ENCODE data around the gene PPTC7.
"Not testable (repeated sequence)": the region's sequence is repeated elsewhere in the genome, so short reads cannot be mapped to it uniquely, and the experiment has no call there.

Gene PPTC7

DNA sequence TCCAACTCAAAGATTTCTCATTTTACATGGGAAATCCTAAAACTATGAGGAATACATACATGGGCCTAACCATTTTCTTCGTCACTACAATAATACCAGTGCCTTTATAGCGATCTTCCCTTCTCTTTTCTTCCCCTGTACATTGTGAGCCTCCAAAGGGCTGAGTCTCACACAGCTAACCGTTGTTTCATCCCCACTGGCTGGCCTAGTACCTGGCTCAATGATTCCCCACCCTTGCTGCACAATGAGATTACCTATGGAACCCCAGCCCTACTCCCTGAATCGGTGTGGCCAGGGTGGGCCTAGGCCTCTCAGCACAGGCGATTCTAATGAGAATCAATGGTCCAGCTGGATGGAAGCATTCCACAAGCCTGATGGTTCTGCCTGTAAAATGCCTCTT is 16.1 kb downstream of the PPTC7 start:
- H3K4me3 ChIP-seq (ENCODE audit: low read depth, low read length), result no peak overlapping the region
- DNase-seq (ENCODE audit: low read depth, low spot score), result no peak
- in situ Hi-C loops (cut with HindIII; ENCODE audit: low sequenced_read_pairs), result no loop called here
- TF ChIP-seq, protein P1, sequence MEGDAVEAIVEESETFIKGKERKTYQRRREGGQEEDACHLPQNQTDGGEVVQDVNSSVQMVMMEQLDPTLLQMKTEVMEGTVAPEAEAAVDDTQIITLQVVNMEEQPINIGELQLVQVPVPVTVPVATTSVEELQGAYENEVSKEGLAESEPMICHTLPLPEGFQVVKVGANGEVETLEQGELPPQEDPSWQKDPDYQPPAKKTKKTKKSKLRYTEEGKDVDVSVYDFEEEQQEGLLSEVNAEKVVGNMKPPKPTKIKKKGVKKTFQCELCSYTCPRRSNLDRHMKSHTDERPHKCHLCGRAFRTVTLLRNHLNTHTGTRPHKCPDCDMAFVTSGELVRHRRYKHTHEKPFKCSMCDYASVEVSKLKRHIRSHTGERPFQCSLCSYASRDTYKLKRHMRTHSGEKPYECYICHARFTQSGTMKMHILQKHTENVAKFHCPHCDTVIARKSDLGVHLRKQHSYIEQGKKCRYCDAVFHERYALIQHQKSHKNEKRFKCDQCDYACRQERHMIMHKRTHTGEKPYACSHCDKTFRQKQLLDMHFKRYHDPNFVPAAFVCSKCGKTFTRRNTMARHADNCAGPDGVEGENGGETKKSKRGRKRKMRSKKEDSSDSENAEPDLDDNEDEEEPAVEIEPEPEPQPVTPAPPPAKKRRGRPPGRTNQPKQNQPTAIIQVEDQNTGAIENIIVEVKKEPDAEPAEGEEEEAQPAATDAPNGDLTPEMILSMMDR (IDR thresholded peaks at IDR 0.05; ENCODE audit: low read depth, low read length), result no peak

DNA sequence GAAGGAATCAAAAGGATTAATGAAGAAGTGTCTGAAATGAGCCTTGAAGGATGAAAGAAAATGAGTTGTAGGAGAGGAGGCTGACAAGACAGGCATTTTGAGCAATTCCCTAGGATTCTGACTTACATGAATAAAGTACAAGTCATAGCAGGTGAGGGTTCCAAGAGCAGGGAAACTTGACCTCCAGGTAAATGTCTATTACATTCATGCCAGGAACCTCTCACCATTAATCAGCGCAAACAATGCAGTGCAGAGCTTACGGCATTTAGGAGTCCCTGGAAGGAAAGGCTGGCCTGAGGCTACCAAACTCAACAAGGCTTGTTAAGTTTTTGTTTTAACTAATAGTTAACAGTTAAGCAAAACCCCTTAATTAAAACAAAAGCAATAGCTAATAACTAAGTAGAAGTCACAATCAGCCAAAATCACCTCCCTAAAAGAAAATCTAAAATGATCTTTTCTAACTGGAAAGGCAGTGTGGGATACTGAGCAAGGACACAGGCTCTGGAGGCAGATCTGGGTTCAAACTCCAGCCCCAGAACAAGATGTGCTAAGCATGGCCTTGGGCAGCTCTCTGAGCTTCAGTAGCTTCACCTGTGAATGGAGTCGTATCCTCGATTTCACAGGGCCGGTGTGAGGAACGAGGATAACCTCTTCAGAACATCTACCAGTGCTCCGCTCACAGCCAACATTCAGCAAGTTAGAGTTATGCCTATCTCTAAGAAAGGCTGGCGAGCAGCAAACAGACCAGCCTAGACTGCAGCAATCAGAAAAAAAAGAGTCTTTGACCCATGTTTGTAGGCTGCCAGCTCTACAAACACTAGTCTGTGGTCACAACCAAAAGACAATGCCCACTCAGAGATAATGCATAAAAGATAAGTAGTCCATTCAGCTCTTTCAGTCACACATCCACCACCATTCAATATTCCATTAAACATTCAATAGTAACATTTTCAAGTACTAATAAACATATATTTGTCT is 16.9 kb downstream of the PPTC7 start:
- in situ Hi-C loops (cut with HindIII; ENCODE audit: low sequenced_read_pairs), result no loop called here
- no peak overlapping the region for H3K4me3 ChIP-seq (ENCODE audit: low read depth, low read length)
- no peak for DNase-seq (ENCODE audit: low read depth, low spot score)
- TF ChIP-seq, protein P1 (IDR thresholded peaks at IDR 0.05; ENCODE audit: low read depth, low read length), result no peak

DNA sequence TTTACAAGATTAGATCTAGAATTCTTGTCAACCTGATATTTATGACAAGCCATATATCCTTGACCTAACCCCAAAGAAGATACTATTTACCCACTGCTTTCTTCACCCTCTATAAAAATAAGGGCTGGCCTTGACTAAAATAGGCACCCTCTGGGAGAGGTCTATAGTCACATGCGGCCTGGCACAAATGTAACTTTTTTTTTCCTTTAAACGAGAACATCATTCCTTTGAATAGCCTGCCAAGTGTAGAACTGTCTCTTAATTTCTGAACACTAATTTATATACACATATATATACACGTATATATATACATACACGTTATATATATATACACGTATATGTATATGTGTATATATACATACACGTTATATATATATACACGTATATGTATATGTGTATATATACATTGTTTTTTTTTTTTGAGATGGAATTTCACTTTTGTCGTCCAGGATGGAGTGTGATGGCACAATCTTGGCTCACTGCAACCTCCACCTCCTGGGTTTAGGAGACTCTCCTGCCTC is 18.6 kb downstream of the PPTC7 start:
- DNase-seq (ENCODE audit: low read depth, low spot score), result no peak
- TF ChIP-seq, protein P1 (IDR thresholded peaks at IDR 0.05; ENCODE audit: low read depth, low read length), result no peak
- no peak overlapping the region for H3K4me3 ChIP-seq (ENCODE audit: low read depth, low read length)
- in situ Hi-C loops (cut with HindIII; ENCODE audit: low sequenced_read_pairs), result no loop called here

DNA sequence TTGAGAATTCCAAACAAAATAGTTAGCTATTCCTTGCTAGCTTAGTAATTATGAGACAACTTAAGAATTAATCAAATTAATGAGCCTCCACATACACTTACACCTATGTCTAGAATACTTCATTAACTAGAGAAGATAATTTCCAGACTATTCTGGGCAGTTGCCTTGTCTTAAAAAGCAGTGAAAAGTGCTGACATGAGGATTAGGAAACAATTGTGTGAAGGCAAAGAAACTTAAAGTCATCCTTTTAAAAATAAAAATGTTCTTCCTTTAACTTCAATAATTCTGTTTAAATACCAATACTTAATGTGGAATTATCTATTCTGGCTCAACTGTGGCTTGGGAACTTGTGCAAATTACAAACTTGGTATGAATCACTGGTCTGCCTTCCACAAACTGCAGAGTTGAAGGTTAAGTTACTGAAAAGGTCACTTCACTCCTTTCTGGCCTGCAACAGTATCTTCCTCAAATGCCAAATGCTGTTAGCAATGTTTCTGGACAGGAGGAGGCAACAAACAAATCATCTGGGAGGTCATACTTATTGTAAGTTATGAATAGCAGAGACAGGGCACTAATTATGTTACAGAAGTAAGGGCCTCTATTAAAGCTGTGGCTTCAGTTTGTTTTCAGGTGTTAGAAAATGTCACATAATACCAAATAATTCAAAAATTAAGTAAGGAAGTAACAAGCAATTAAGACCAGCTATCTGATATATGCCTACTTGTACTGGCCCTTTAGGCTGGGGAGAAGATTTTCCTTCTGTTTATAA is 19.2 kb downstream of the PPTC7 start:
- peak; percentile 42 for DNase-seq (ENCODE audit: low read depth, low spot score)
- in situ Hi-C loops (cut with HindIII; ENCODE audit: low sequenced_read_pairs), result no loop called here
- H3K4me3 ChIP-seq (ENCODE audit: low read depth, low read length), result no peak overlapping the region
- TF ChIP-seq, protein P1 (IDR thresholded peaks at IDR 0.05; ENCODE audit: low read depth, low read length), result no peak

DNA sequence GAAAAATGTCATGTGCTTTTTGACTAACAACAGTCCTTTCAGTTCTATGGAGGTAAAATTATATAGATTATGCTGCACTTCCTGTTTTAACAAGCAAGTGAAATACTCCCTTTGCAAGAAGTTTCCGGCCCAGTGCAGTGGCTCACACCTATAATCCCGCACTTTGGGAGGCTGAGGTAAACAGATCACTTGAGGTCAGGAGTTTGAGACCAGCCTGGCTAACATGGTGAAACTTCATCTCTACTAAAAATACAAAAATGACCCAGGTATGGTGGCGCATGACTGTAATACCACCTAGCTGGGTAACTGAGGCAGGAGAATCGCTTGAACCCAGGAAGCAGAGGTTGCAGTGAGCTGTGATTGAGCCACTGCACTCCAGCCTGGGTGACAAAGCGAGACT is 20.7 kb downstream of the PPTC7 start:
- DNase-seq (ENCODE audit: low read depth, low spot score); H3K4me3 ChIP-seq (ENCODE audit: low read depth, low read length); in situ Hi-C loops (cut with HindIII; ENCODE audit: low sequenced_read_pairs): not testable (repeated sequence)

DNA sequence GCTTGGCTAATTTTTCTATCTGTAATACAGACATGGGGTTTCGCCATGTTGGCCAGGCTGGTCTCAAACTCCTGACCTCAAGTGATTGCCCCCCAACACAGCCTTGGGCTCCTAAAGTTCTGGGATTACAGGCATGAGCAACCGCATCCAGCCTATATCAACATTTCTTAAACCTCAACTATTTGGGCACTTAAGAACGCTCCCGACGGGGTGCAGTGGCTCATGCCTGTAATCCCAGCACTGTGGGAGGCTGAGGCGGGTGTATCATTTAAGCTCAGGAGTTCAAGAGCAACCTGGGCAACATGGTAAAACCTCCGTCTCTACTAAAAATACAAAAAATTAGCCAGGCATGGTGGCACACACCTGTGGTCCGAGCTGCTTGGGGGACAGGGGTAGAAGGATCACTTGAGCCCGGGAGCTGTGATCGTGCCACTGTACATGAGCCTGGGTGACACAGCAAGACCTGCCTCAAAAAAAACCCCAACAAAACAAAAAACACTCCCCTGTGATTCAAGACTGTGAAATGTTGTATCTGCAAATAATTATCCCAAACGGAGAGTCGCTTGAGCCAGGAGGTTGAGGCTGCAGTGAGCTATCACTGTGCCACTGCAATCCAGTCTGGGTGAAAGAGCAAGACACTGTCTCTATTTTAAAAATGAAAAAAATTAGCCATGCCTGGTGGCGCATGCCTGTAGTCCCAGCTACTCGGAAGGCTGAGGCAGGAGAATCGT is 21.5 kb downstream of the PPTC7 start:
- DNase-seq (ENCODE audit: low read depth, low spot score), result no peak
- no peak overlapping the region for H3K4me3 ChIP-seq (ENCODE audit: low read depth, low read length)
- TF ChIP-seq, protein P1 (IDR thresholded peaks at IDR 0.05; ENCODE audit: low read depth, low read length), result no peak
- in situ Hi-C loops (cut with HindIII; ENCODE audit: low sequenced_read_pairs), result no loop called here

Measured in astrocyte of the spinal cord (primary cell).